Neuronal stem cell (in vitro differentiated cells): ENCODE data around the gene DMAC2.
"Not testable (repeated sequence)": the region's sequence is repeated elsewhere in the genome, so short reads cannot be mapped to it uniquely, and the experiment has no call there.

Source experiments
- DNase-seq: peaks from one replicate; pipeline ENCODE4 v3.0.0-alpha.2; 2013; ENCODE audit warnings: low spot score
- H2AFZ ChIP-seq: one replicate; pipeline ENCODE4 v1.6.1; 2013; ENCODE audit warnings: mild to moderate bottlenecking, low read length, inconsistent platforms
- H2AK5ac ChIP-seq: 2 replicates; pipeline ENCODE4 v1.6.1; 2013; ENCODE audit warnings: low read depth, mild to moderate bottlenecking, inconsistent platforms, low read length, moderate library complexity, mixed read lengths
- H2BK120ac ChIP-seq: 2 replicates; pipeline ENCODE4 v1.6.1; 2013; ENCODE audit warnings: low read depth, mild to moderate bottlenecking, inconsistent platforms, low read length, moderate library complexity, mixed read lengths
- H2BK12ac ChIP-seq: one replicate; pipeline ENCODE4 v1.6.1; 2013; ENCODE audit warnings: low read length, inconsistent platforms
- H2BK15ac ChIP-seq: 2 replicates; pipeline ENCODE4 v1.6.1; 2013; ENCODE audit warnings: mild to moderate bottlenecking, low read length, inconsistent platforms, mixed read lengths
- H2BK5ac ChIP-seq: one replicate; pipeline ENCODE4 v1.6.1; 2013; ENCODE audit warnings: inconsistent platforms, mild to moderate bottlenecking, low read length, moderate library complexity
- H3K14ac ChIP-seq: one replicate; pipeline ENCODE4 v1.6.1; 2013; ENCODE audit warnings: low read length, inconsistent platforms
- H3K18ac ChIP-seq: 2 replicates; pipeline ENCODE4 v1.6.1; 2013; ENCODE audit warnings: low read length, inconsistent platforms
- H3K23ac ChIP-seq: 2 replicates; pipeline ENCODE4 v1.6.1; 2013; ENCODE audit warnings: low read depth, mild to moderate bottlenecking, mixed read lengths, low read length, inconsistent platforms; ENCODE audit not compliant: poor library complexity
- H3K27ac ChIP-seq: replicated peaks from 3 replicates; pipeline ENCODE4 v1.5.1; 2013; ENCODE audit warnings: low read length, inconsistent platforms
- H3K27me3 ChIP-seq, 3 experiments: 2 replicates each; pipeline ENCODE4 v1.6.1; 2013; ENCODE audit warnings: low read length in 3 of 3, mild to moderate bottlenecking in 2 of 3, inconsistent platforms in 1 of 3, low read depth in 1 of 3, mixed read lengths in 1 of 3, moderate library complexity in 1 of 3; ENCODE audit not compliant: control insufficient read depth in 3 of 3, insufficient read depth in 3 of 3
- H3K36me3 ChIP-seq, 2 donors: replicated peaks in 1 of 2; 2 replicates each; pipeline ENCODE4 v1.6.1; 2013; ENCODE audit warnings: low read length in 2 of 2; ENCODE audit not compliant: control insufficient read depth in 2 of 2, insufficient read depth in 2 of 2
- H3K4ac ChIP-seq: 2 replicates; pipeline ENCODE4 v1.6.1; 2013; ENCODE audit warnings: inconsistent platforms, mild to moderate bottlenecking, low read length, moderate library complexity
- H3K4me1 ChIP-seq, 2 donors: 1 replicate in 1 of 2; 2 replicates in 1 of 2; pipeline ENCODE4 v1.6.1; 2013; ENCODE audit warnings: low read length in 2 of 2, low read depth in 1 of 2; ENCODE audit not compliant: control insufficient read depth in 2 of 2, insufficient read depth in 1 of 2
- H3K4me2 ChIP-seq: one replicate; pipeline ENCODE4 v1.6.1; 2013; ENCODE audit warnings: mild to moderate bottlenecking, low read length, inconsistent platforms; ENCODE audit not compliant: insufficient read depth, poor library complexity, severe bottlenecking
- H3K4me3 ChIP-seq, 2 donors: 2 replicates each; pipeline ENCODE4 v1.5.1; 2013; ENCODE audit warnings: low read length in 2 of 2, mild to moderate bottlenecking in 2 of 2, inconsistent platforms in 1 of 2, moderate library complexity in 1 of 2
- H3K79me1 ChIP-seq: one replicate; pipeline ENCODE4 v1.6.1; 2013; ENCODE audit warnings: low read depth, mild to moderate bottlenecking, inconsistent platforms, low read length, moderate library complexity
- H3K9ac ChIP-seq: one replicate; pipeline ENCODE4 v1.6.1; 2013; ENCODE audit warnings: mild to moderate bottlenecking, low read depth, low read length, inconsistent platforms; ENCODE audit not compliant: poor library complexity
- H3K9me3 ChIP-seq, 2 donors: replicated peaks in 1 of 2; 2 replicates each; pipeline versions ENCODE3 to v1.6.1; 2013; ENCODE audit warnings: low read length in 2 of 2, mild to moderate bottlenecking in 2 of 2, inconsistent platforms in 1 of 2, low read depth in 1 of 2, mixed read lengths in 1 of 2, moderate library complexity in 1 of 2; ENCODE audit not compliant: control insufficient read depth in 2 of 2, insufficient read depth in 1 of 2
- H4K8ac ChIP-seq: one replicate; pipeline ENCODE4 v1.6.1; 2013; ENCODE audit warnings: low read depth, mild to moderate bottlenecking, inconsistent platforms, low read length, moderate library complexity
- H4K91ac ChIP-seq: one replicate; pipeline ENCODE4 v1.6.1; 2013; ENCODE audit warnings: low read length, low read depth, mild to moderate bottlenecking, inconsistent platforms; ENCODE audit not compliant: poor library complexity
- WGBS, 2 donors: extraction: QIAGEN DNeasy Blood & Tissue Kit; methylation state at CpG; one replicate each; pipeline ENCODE4 v1.1.7; 2013; ENCODE audit warnings: missing lambda C conversion rate in 2 of 2, mixed read lengths in 1 of 2; ENCODE audit not compliant: insufficient read length in 2 of 2, insufficient replicate concordance in 1 of 2; ENCODE audit errors: extremely low coverage in 2 of 2; 5-methylcytosine and 5-hydroxymethylcytosine counted together

Gene DMAC2

GRCh38 chr19:41410336-41411054 lies 29.2 kb downstream of the DMAC2 start:
- Histone ChIP-seq H3K23ac (no peak overlapping the region), H2BK12ac (no peak overlapping the region), H4K8ac (no peak overlapping the region), H3K4me3 (no peak overlapping the region), H3K79me1 (peaks cover 1% of the 10 kb centered on the region), H4K91ac (no peak overlapping the region), H3K4me2 (no peak overlapping the region), H2BK120ac (no peak overlapping the region), H2AFZ (no peak overlapping the region), H3K36me3 (peaks cover 24 to 29% of the 10 kb centered on the region in 2 donors), H3K9ac (no peak overlapping the region), H2BK5ac (no peak overlapping the region), H3K27ac (no peak overlapping the region), H3K14ac (no peak overlapping the region), H3K27me3 (no peaks in the 10 kb centered on the region), H3K4me1 (peaks cover 8 to 9% of the 10 kb centered on the region in 2 donors), H2BK15ac (no peak overlapping the region), H3K9me3 (no peaks in the 10 kb centered on the region), H3K18ac (no peak overlapping the region), H2AK5ac (no peak overlapping the region), H3K4ac (no peak overlapping the region)
- no peak for DNase-seq
- no CpG with 5 or more reads among the region's 23 CpGs for WGBS, 2 donors

- WGBS, 2 donors = no CpG with 5 or more reads among the region's 4 CpGs
- Histone ChIP-seq H3K27me3 (no peaks in the 10 kb centered on the region), H2AFZ (no peak overlapping the region)
Measured at GRCh38 chr19:41409288-41409687, 30.4 kb downstream of the DMAC2 start.

GRCh38 chr19:41408846-41409245 lies 30.9 kb downstream of the DMAC2 start:
- not testable (repeated sequence) for H3K4ac ChIP-seq, H3K79me1 ChIP-seq, H3K9ac ChIP-seq, DNase-seq, H3K4me2 ChIP-seq, H2BK12ac ChIP-seq, H3K14ac ChIP-seq, H3K27ac ChIP-seq, H3K27me3 ChIP-seq, H2AK5ac ChIP-seq, H3K9me3 ChIP-seq, H2BK15ac ChIP-seq, H4K8ac ChIP-seq, H3K4me1 ChIP-seq, H3K23ac ChIP-seq, H3K4me3 ChIP-seq, H4K91ac ChIP-seq, H2BK5ac ChIP-seq, H2AFZ ChIP-seq, H2BK120ac ChIP-seq, H3K18ac ChIP-seq
- peaks cover 12 to 18% of the 10 kb centered on the region in 2 donors for H3K36me3 ChIP-seq
- no CpG with 5 or more reads among the region's 5 CpGs for WGBS, 2 donors

More at GRCh38 chr19:41409288-41409687, 30.4 kb downstream of the DMAC2 start:
- no peak overlapping the region for H3K4ac ChIP-seq
- H3K14ac ChIP-seq = no peak overlapping the region
- no peak for DNase-seq
- no peaks in the 10 kb centered on the region for H3K79me1 ChIP-seq
- no peaks in the 10 kb centered on the region for H3K9me3 ChIP-seq
- H2BK120ac ChIP-seq = no peak overlapping the region
- no peak overlapping the region for H2BK5ac ChIP-seq
- peaks cover 8 to 9% of the 10 kb centered on the region in 2 donors for H3K4me1 ChIP-seq
- no peak overlapping the region for H3K9ac ChIP-seq
- no peak overlapping the region for H4K8ac ChIP-seq
- H4K91ac ChIP-seq = no peak overlapping the region
- no peak overlapping the region for H3K27ac ChIP-seq
- H2AK5ac ChIP-seq = no peak overlapping the region
- no peak overlapping the region for H3K4me3 ChIP-seq
- no peak overlapping the region for H2BK12ac ChIP-seq
- H3K18ac ChIP-seq = no peak overlapping the region
- H2BK15ac ChIP-seq = no peak overlapping the region
- peaks cover 17 to 18% of the 10 kb centered on the region in 2 donors for H3K36me3 ChIP-seq
- no peak overlapping the region for H3K23ac ChIP-seq
- no peak overlapping the region for H3K4me2 ChIP-seq

GRCh38 chr19:41408256-41408655 lies 31.5 kb downstream of the DMAC2 start:
- Histone ChIP-seq H3K27me3 (no peaks in the 10 kb centered on the region), H3K23ac (no peak overlapping the region), H4K8ac (no peak overlapping the region), H2BK15ac (no peak overlapping the region), H3K9ac (no peak overlapping the region), H3K4me2 (no peak overlapping the region), H3K36me3 (peaks cover 12 to 17% of the 10 kb centered on the region in 2 donors), H2BK12ac (no peak overlapping the region), H4K91ac (no peak overlapping the region), H2AK5ac (no peak overlapping the region), H2BK5ac (no peak overlapping the region), H3K79me1 (no peaks in the 10 kb centered on the region), H2BK120ac (no peak overlapping the region), H3K27ac (no peak overlapping the region), H3K9me3 (no peaks in the 10 kb centered on the region), H3K4ac (no peak overlapping the region), H3K4me1 (peaks cover 8 to 9% of the 10 kb centered on the region in 2 donors), H3K14ac (no peak overlapping the region), H2AFZ (no peak overlapping the region), H3K18ac (no peak overlapping the region), H3K4me3 (no peak overlapping the region)
- DNase-seq = no peak
- no CpG with 5 or more reads among the region's 4 CpGs for WGBS, 2 donors
